C4-2B (cell line): ENCODE data around the gene LCTL.

Experiments
- ZFX ChIP-seq: fragments of 450-650 bp; IDR thresholded peaks from 2 replicates; pipeline ENCODE4 v1.6.1; 2017
- TF ChIP-seq, protein P1 (sequence below): fragments of 450-650 bp; conservative IDR thresholded peaks from 2 replicates; pipeline ENCODE4 v1.5.1; 2017; ENCODE audit warnings: mild to moderate bottlenecking

DNA sequence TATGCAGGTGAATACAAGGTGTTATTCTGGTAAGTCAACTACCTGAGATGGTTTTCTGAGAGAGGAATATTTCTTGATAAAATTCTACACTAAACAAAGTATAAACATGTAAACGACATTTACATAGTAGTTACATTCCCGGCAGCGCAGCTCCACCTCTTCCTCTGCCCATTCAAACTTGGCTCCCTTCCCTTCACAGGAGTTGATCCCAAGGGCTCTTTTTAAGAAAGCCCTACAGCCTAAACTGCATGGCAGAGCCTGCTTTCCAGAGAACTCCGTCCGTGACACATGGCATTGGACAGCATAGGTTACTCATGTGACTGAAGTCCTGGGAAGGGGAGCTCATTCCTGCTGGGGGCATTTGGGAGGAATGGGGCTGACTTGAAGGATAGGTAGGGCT lies 22.0 kb upstream of the LCTL start:
- TF ChIP-seq, protein P1, sequence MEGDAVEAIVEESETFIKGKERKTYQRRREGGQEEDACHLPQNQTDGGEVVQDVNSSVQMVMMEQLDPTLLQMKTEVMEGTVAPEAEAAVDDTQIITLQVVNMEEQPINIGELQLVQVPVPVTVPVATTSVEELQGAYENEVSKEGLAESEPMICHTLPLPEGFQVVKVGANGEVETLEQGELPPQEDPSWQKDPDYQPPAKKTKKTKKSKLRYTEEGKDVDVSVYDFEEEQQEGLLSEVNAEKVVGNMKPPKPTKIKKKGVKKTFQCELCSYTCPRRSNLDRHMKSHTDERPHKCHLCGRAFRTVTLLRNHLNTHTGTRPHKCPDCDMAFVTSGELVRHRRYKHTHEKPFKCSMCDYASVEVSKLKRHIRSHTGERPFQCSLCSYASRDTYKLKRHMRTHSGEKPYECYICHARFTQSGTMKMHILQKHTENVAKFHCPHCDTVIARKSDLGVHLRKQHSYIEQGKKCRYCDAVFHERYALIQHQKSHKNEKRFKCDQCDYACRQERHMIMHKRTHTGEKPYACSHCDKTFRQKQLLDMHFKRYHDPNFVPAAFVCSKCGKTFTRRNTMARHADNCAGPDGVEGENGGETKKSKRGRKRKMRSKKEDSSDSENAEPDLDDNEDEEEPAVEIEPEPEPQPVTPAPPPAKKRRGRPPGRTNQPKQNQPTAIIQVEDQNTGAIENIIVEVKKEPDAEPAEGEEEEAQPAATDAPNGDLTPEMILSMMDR = no peak
- TF ChIP-seq ZFX = no peak
